Fibroblast of peridontal ligament (primary cell): ENCODE data around the gene GNMT.
"Not testable (repeated sequence)": the region's sequence is repeated elsewhere in the genome, so short reads cannot be mapped to it uniquely, and the experiment has no call there.

ENCODE experiments used
- DNase-seq: peaks from one replicate; pipeline ENCODE4 v3.0.0-alpha.2; 2010; ENCODE audit errors: extremely low read depth

GNMT gene

GRCh38 chr6:42974919-42975505 is 14.5 kb downstream of the GNMT start:
- no peak for DNase-seq

- no peak for DNase-seq
Observed at GRCh38 chr6:42978487-42978838, 17.9 kb downstream of the GNMT start.

GRCh38 chr6:42978839-42979522 is 18.4 kb downstream of the GNMT start, which contains the start of gene PEX6:
TSS of gene PEX6 (minus strand) at chr6:42979181. CDS start at chr6:42979150, 31 bp downstream.
- DNase-seq, result peak; percentile 73

- no peak for DNase-seq
Observed at GRCh38 chr6:42979523-42980177, 19.1 kb downstream of the GNMT start.

GRCh38 chr6:42981836-42982235 is 21.3 kb downstream of the GNMT start:
- DNase-seq, result no peak

GRCh38 chr6:42984001-42984923 is 23.7 kb downstream of the GNMT start, which contains the start of gene PPP2R5D:
TSS of gene PPP2R5D (plus strand) at chr6:42984570. CDS start at chr6:42984678, 108 bp downstream.
- DNase-seq, result peak; percentile 99

DNA sequence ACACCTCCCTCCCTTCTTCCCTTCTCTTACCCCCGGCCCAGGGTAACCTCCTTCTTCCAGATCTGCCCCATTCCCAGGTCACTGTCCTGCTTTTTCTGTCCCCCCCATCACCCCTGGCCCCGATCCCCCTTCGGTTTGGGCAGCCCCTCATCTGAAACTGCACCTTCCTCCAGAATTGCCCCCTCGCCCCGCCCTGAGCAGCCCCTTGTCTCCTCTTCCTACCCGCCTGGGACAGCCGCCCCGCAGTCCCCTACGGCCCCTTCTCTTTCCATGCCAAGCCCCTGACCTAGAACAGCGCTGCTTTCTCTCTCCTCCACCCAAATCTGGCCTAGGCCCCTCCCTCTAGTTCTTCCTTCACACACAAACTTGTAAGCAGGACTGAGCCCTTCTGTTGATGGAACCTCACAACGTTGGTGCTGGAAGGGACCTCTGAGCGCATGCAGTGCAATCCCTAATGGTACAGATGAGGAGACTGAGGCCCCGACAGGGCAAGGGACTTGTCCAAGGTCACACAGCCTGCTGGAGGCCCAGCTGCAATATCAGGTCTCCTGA is 24.4 kb downstream of the GNMT start:
- no peak for DNase-seq

DNA sequence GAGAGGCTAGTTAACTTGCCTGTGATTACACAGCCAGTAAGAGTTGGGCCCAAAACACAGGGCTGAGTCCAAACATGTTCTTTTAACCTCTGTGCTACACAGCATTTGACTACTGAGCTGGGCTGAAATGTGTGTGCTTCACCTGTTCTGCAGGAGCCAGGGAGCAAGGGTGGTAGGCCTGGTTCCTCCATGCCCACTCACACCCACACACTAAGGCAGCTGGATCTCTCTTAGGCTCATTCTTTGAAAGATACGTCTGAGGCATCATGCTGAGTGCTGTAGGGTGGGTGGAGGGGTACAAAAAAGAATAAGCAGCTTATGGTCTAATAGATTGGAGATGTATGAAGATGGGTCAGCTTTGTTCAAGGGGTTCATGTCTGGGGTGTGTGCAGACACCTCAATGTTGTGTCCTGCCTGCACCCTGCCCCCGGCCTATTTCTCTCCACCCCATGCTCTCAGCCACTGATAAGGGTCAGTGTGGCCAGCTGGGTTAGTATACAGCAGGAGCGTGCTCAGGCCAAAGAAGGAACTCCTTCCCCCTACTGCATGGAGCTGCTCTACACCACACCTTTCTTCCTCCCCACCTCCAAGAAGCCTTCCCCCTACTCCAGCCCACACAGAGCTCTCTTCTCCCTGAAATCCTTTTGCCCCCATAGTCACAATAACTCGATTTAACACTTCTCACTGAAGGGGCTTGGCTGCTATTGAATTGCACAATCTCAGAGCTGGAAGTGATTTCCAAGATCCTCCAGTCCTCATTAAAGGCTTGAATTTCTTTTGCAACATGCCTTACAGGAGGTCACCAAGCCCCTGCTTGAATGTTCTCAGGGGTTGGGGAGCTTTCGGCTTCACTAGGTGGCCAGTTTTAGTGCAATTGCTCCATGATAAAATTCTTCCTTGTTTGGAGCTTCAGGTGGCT is 27.2 kb downstream of the GNMT start:
- no peak for DNase-seq

DNA sequence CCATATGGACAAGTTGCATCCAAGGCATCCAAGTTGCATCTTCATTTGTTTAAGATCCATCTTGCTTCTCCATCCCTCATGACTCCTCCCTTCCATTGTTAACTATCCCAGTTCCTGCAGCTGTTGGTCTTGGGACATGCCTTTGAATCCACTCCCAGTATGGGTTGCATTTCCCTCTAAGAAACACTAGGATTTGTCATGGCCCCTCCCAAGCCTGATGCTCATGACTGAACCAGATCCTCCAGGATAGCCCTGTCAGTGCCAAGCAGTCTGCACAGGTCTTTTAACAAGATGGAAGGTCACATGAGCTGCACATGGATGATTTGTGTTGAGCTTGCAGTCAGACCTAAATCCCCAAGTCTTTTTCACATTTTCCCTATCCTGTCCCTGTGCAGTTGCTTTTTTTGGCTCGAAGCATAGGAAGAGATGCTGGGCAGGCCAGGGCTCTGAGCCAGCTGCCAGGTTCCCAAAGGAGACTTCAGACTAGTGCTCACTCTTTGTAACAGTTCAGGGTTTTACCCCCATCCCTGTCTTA is 28.0 kb downstream of the GNMT start:
- DNase-seq, result peak; percentile 76

DNA sequence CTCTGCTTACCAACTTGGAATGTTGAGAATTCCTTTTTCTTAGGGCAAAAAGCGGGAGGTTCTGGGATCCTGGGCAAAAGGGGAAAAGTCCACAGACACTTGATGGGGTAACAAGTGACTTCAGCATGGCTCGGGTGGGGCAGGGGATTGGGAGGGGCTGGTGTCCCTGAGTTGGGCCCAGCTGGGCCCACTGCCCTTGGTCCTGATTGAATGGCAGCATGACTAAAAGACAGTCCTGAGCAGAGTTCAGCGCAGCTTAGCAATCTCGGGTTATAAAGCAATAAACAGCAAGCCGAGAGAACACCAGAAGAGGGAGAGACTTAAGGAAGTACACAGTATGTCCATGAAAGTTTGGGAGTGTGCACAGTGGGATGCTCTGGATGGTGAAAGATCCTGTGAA is 29.4 kb downstream of the GNMT start:
- no peak for DNase-seq

GRCh38 chr6:42993445-42993844 is 32.9 kb downstream of the GNMT start:
- no peak for DNase-seq

GRCh38 chr6:42996513-42996912 is 36.0 kb downstream of the GNMT start:
- DNase-seq, result no peak

- DNase-seq, result not testable (repeated sequence)
Observed at GRCh38 chr6:42998205-42998604, 37.7 kb downstream of the GNMT start.

DNA sequence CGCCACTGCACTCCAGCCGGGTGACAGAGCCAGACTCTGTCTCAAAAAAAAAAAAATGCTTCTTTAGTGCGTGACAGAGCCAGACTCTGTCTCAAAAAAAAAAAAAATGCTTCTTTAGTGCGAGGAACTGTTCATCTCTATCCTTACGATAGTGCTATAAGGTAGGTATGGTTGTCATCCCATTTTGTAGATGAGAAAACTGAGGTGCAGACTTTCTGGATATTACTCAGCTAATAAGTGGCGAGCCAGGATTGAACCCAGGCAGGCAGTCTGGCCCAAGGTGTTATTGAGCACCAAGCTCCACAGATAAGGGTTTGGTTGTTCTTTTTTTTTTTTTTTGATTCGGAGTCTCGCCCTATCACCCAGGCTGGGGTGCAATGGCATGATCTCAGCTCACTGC is 41.3 kb downstream of the GNMT start:
- DNase-seq, result no peak

DNA sequence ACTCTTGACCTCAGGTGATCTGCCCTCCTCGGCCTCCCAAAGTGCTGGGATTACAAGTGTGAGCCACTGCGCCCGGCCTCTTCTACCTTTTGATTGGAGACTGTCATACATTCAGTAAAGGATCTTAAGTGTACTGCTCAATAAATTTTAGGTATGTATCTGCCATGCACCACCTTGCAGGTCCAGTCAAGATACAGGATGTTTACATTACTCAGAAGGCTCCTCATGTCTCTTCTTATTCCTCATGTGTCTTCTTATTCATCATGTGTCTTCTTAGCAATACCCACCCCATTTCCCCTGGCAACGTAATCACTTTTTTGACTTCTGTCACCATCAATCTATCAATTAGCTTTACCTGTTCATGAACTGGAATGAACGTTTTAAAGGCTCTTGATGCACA is 45.3 kb downstream of the GNMT start:
- no peak for DNase-seq

GRCh38 chr6:43006251-43006650 is 45.7 kb downstream of the GNMT start:
- DNase-seq, result no peak

- no peak for DNase-seq
Observed at GRCh38 chr6:43007126-43007525, 46.6 kb downstream of the GNMT start.

- DNase-seq, result peak; percentile 26
Observed at GRCh38 chr6:43009124-43009523, 48.6 kb downstream of the GNMT start.

- no peak for DNase-seq
Observed at GRCh38 chr6:43011207-43011606, 50.7 kb downstream of the GNMT start.

GRCh38 chr6:43012364-43012763 is 51.8 kb downstream of the GNMT start:
- DNase-seq, result no peak
